ENCODE results near the gene CLSTN3.

- TF ChIP-seq CTCF (IDR thresholded peaks at IDR 0.05): no peak
- no peak for TF ChIP-seq POLR2A (IDR thresholded peaks at IDR 0.05)
These were observed 1.4 kb upstream of the CLSTN3 start, which contains the start of gene RBP5 for GRCh38 chr12:7128681-7129286.
